Natural killer cell treated with Interleukin-12 subunit alpha and Interleukin-12 subunit beta and Interleukin-15 and Interleukin-18, amount 100 ng/mL, for 72 hours (primary cell): ENCODE results near the gene STK11. TPM values are rescaled to one million over a fixed set of nuclear protein-coding genes. Genes with fewer than 3 reads are reported as not detected.
A peak's percentile ranks its signal among the peaks of the same experiment; 100 is the strongest.

Experiments used
- ATAC-seq, 2 donors: fragments of 150-1000 bp; cut with Tn5 transposase in 1 of 2; sonication (Bioruptor Pico), chemical (Tn5 transposase) in 1 of 2; 2 replicates each; pipeline ENCODE4 v1.10.0; 2021
- DNase-seq: peaks from one replicate; pipeline ENCODE4 v3.0.0; 2022; ENCODE audit warnings: low spot score
- H3K27ac Mint-ChIP-seq, 2 donors: 1 replicate in 1 of 2; 2 replicates in 1 of 2; pipeline ENCODE4 v1.8.0; 2022; ENCODE audit warnings: mixed read lengths in 2 of 2, mild to moderate bottlenecking in 1 of 2, moderate library complexity in 1 of 2
- H3K27me3 Mint-ChIP-seq, 2 donors: 1 replicate in 1 of 2; 2 replicates in 1 of 2; pipeline ENCODE4 v1.8.0; 2022; ENCODE audit warnings: mixed read lengths in 2 of 2
- H3K36me3 Mint-ChIP-seq: one replicate; pipeline ENCODE4 v1.8.0; 2022; ENCODE audit warnings: mixed read lengths
- H3K4me1 Mint-ChIP-seq, 2 donors: 1 replicate in 1 of 2; 2 replicates in 1 of 2; pipeline ENCODE4 v1.8.0; 2022; ENCODE audit warnings: low read depth in 2 of 2, mixed read lengths in 2 of 2, mild to moderate bottlenecking in 1 of 2
- H3K4me3 Mint-ChIP-seq: one replicate; pipeline ENCODE4 v1.8.0; 2022; ENCODE audit warnings: mixed read lengths
- H3K9me3 Mint-ChIP-seq: 2 replicates; pipeline ENCODE4 v1.8.0; 2022; ENCODE audit warnings: mixed read lengths
- total RNA-seq, 2 donors: library from RNA; stranded (reverse); gene quantifications; one replicate each; pipeline ENCODE4 v1.2.3, GENCODE V29; 2022

The STK11 gene
- total RNA-seq, 2 donors from 2014 or later = 50.9 to 79.2 TPM

DNA sequence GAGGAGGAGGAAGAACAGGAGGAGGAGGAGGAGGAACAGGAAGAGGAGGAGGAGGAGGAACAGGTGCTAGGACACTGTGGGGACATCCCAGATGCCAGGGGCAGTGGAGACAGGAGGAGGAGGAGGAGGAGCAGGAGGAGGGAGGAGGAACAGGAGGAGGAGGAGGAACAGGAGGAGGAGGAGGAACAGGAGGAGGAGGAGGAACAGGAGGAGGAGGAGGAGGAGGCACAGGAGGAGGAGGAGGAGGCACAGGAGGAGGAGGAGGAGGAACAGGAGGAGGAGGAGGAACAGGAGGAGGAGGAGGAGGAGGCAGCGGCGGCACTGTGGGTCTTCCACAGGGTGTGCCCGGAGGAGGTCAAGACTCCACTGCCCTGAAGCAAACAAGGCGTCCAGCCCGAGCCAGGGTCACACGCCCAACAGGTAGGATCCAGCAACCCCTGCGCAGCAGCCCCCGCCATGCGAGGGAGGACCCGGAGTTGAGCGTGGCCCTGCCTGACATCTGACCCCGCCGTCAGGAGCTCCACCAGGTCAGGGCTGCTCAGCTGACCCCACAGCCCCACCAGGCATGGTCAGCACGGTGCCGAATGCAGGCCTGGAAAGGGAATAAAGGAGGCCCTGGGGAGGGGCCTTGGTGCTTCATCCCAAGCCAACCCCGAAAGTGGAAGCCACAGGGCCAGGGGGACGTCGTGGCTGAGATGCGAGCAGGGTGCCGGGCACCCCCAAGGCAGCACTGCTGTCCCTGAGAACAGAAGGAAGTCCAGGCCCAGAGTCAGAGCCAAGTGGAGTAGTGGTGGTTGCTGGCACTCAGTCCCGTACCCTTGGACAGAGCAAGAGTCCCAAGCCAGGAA is 40.7 kb upstream of the STK11 start:
- peaks cover 3 to 13% of the 10 kb centered on the region in 2 donors for H3K4me1 Mint-ChIP-seq
- H3K36me3 Mint-ChIP-seq = no peaks in the 10 kb centered on the region
- DNase-seq (peak; percentile 56), ATAC-seq (no peak)
- no peak overlapping the region for H3K27ac Mint-ChIP-seq
- H3K4me3 Mint-ChIP-seq = no peak overlapping the region
- no peaks in the 10 kb centered on the region for H3K27me3 Mint-ChIP-seq
- no peaks in the 10 kb centered on the region for H3K9me3 Mint-ChIP-seq

DNA sequence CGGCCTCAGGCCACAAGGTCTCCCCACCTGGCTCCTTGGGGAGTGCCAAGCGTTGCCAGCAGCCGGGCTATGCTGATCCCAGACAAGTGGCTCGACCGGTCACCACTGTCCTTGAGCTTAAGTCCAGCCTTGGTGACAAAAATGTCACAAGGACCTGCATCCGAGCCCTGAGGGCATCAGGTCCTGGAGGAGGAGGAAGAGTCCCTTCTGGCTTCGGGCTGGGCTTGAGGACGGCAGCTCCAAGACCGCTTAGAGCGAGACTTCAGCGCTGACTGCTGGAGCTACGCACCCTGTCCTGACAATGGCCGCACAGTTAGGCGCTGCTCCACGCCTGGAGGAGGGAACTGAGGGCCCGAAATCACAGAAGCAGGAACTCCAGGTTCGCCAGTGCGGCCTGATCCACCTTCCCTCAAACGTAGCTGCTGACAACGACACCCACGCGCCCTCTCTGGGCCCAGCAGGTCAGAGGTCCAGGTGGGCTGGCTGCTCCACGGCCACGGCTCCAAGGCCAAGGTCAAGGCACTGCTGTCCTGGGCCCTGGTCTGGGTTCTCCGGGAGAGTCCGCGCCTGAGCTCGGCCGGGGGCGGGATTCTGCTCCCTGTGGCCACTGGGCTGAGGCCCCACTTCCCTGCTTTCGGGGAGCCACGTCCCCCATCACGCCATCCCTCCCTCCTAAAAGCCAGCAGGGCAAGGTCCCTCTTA is 38.6 kb upstream of the STK11 start:
- H3K27me3 Mint-ChIP-seq = no peaks in the 10 kb centered on the region
- H3K27ac Mint-ChIP-seq = no peak overlapping the region
- H3K4me1 Mint-ChIP-seq = peaks cover 16 to 25% of the 10 kb centered on the region in 2 donors
- H3K36me3 Mint-ChIP-seq = peaks cover 7% of the 10 kb centered on the region
- no peak for ATAC-seq
- DNase-seq = no peak
- no peaks in the 10 kb centered on the region for H3K9me3 Mint-ChIP-seq
- no peak overlapping the region for H3K4me3 Mint-ChIP-seq

DNA sequence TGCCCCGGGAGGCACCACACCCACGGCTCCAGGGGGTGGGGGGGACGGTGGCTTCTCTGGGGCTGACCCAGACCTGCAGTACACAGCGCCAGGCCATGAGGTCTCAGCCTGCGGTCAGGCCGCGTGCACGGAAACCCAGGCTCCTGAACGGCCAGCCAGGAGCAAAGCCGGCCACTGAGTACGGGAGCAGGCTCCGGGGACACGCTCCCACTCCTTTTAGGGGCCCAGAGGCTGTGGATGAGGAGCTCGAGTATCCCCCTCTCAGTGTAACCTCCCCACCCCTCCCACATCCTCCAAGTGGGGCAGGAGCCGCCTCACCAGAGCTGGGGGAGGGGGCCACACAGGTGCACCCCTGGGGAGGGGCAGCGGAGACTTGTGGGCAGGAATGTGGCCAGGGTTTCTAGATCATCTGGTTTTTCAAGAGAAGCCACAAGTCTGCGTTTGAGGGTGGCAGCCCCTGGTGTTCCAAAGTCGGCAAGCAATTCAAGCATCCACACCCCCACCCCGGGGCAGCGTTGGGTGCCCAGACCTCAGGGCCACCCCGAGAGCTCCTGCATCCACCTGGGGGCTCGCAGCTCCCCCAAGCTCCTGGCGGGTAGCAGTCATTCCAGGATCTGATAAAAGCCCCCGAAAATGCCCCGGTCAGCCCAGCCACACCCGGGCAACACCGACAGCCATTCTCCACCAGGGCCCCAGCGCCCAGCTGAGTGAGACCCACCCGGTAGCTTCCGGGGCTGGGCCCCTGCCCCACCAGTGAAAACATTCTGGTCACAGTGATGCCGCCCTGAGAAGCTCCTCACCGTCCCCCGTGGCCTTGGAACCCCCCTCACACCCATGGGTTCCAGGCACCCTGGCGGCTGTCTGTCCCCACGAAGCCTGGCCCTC is 37.6 kb upstream of the STK11 start:
- no peaks in the 10 kb centered on the region for H3K9me3 Mint-ChIP-seq
- no peak for ATAC-seq
- peaks cover 20 to 22% of the 10 kb centered on the region in 2 donors for H3K4me1 Mint-ChIP-seq
- no peaks in the 10 kb centered on the region for H3K27me3 Mint-ChIP-seq
- H3K27ac Mint-ChIP-seq = no peak overlapping the region
- no peak overlapping the region for H3K4me3 Mint-ChIP-seq
- no peak for DNase-seq
- peaks cover 7% of the 10 kb centered on the region for H3K36me3 Mint-ChIP-seq

DNA sequence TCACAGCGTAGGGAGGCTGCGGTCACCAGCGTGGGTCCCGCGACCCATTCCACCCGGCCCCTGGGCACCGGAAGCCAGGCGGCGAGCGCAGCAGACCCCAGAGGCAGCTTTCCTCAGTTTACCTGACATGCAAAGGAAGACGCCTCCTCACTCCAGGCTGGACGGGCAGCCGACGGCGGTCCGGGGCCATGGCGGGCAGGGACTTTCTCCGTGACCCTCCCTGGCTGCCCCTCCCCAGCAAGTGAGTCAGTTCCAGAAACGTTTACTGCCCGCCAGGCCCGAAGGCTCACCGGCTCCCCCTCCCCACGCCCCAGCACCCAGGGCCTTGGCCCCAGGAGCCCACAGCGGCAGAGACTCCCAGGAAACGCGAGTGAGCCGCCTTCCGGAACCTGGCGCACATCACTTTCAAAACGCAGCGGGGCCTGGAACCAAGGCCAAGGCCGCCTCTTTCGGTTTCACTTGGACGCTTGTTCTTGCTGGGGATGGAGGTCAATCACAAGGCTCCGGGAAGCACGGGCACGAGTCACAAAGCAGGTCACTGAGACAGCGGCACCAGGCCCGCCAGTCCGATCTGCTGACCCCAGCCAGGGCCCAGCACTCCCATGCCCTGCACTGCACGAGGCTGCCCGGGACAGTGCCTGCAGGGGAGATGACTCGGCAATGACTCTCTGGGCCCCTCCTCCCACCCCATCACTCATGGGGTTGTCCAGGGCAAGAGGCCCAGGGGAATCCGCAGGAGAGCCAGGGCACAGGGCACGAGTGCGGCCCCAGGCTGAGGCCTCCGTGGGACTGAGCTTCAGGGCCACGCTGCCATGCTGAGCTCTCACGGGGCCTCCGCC is 36.8 kb upstream of the STK11 start:
- no peak overlapping the region for H3K27ac Mint-ChIP-seq
- peaks cover 7% of the 10 kb centered on the region for H3K36me3 Mint-ChIP-seq
- no peak for DNase-seq
- ATAC-seq = no peak
- H3K4me3 Mint-ChIP-seq = no peak overlapping the region
- no peaks in the 10 kb centered on the region for H3K27me3 Mint-ChIP-seq
- peaks cover 20% of the 10 kb centered on the region in 2 donors for H3K4me1 Mint-ChIP-seq
- H3K9me3 Mint-ChIP-seq = no peaks in the 10 kb centered on the region

DNA sequence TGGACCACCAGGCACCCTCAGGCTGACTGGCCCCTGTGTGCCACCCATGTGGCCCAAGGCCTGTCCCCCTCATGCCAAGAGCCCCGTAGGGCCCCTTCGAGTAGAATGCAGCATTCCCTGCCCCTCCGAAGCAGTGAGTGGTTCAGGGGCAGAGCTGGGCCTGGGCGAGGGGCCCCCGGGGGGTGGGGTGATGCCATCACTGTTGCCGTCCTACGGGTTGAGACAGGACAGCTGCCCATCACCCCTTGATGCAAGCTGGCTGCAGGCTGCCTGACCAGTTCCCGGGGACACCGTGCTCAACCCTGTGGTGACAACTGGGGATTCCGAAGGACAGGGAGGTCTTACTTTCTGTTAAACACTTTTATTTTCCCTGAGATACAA is 36.2 kb upstream of the STK11 start:
- Mint-ChIP-seq H3K4me3 (no peak overlapping the region), H3K27ac (peak overlapping the region in 1 of 2 donors; percentile 62), H3K4me1 (peaks cover 20 to 21% of the 10 kb centered on the region in 2 donors), H3K36me3 (peaks cover 7% of the 10 kb centered on the region), H3K27me3 (no peaks in the 10 kb centered on the region), H3K9me3 (no peaks in the 10 kb centered on the region)
- ATAC-seq (no peak), DNase-seq (no peak)

DNA sequence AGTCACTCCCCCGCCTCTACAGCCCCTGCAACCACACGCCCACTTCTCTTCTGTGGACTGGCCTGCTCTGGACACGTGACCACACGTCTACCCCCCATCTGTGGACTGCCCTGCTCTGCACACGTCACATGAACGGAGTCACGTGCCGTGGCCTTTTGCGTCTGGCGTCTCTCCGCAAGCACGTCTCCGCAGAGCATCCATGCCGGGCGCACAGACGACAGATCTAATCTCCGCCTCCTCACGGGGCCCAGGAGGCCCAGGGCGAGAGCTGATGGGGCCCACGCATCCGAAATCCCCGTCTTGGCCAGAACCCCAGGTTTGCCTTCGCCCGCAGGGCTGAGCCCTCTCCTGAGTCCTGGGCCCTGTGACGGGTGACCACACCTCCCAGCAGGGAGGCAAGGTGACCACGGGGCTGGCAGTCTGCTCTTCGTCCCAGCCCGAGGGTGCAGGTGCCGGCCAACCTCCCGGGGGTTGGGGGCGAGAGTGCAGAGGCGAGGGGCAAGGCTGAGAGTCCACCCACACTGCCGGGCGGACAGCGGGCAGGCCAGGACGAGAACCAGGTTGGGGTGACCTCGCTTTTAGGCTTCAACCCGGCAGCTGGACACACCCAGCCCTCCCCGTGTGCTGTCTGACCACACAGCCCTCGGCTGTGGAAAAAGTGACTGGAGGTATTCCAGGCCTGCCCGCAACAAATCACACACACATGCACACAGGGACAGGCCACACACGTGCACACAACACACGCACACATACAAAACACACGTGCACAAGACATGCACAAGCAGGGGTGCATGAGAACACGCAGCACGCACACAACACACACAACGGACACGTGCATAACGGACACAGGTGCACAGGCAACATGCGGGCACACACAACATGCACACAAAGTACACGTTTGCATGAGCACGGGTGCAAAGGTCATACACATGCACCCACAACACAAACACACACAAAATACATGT is 35.4 kb upstream of the STK11 start:
- Mint-ChIP-seq H3K27ac (peak overlapping the region; percentile 5 to 62), H3K9me3 (no peaks in the 10 kb centered on the region), H3K4me3 (peak overlapping the region; percentile 47), H3K36me3 (peaks cover 7% of the 10 kb centered on the region), H3K4me1 (peaks cover 20 to 27% of the 10 kb centered on the region in 2 donors), H3K27me3 (no peaks in the 10 kb centered on the region)
- DNase-seq (no peak), ATAC-seq (no peak)

DNA sequence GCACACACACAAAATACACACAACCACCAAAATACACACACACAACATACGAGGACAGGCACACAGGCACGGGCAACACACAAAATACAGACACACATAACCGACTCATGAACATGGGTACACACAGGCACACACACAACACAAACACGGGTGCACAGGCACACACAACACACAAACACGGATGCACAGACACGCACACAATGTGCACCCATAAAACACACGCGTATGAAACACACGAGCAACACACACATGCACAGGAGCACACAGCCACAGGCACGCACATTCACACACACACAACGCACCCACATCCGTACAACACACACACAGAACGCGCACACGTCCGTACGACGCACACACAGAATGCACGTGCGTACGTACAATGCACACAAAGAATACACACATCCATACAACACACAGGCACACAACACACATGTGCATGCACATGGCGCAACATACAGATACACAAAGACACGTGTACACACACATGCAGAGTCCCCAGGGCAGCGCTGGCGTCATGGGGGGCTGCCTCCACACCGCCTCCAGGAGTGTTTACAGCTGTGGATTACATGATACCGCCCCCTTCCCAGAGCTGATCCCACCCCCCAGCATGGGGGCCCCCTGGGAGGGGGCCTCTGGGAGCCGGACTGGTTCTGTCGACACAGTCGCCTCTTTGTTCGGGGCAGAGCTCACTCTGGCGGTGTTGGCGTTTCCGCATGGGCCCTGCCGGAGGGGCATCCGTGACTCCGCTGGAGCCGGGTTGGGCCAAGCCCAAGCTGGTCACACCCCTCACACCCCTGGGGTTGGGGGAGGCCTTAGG is 34.4 kb upstream of the STK11 start:
- DNase-seq (no peak), ATAC-seq (no peak)
- peak overlapping the region in 1 of 2 donors; percentile 5 for H3K27ac Mint-ChIP-seq
- peak overlapping the region; percentile 47 for H3K4me3 Mint-ChIP-seq
- H3K27me3 Mint-ChIP-seq = no peaks in the 10 kb centered on the region
- H3K36me3 Mint-ChIP-seq = peaks cover 7% of the 10 kb centered on the region
- H3K4me1 Mint-ChIP-seq = peaks cover 20 to 31% of the 10 kb centered on the region in 2 donors
- no peaks in the 10 kb centered on the region for H3K9me3 Mint-ChIP-seq

DNA sequence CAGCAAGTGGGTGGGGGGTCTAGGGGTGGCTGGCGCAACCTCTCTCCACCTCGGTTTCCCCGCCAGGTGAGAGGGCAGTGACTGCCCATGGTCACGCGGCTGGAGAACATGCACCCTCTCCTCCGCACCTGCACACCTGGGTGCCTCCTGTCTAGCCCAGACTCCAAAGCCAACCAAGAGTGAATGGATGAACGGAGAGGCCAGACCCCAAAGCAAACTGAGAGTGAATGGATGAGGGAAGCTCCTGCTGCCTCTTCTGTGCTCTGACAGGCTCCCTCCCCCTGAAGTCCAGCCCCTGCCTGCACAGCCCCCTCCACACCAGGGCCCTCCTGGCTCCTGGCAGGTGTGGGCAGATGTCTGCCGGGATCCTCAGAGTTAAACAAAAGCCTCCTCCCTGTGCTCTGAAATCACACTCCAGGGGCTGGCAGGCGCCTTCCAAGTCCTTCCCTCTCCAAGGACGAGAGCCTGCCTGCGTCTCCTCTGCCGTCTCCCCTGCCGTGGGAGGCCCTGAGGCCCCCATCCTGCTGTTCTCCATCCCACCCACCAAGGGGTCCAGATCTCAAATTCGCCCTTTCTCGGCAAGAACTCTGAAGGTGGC is 33.7 kb upstream of the STK11 start:
- Mint-ChIP-seq H3K9me3 (no peaks in the 10 kb centered on the region), H3K27ac (peak overlapping the region in 1 of 2 donors; percentile 41), H3K27me3 (no peaks in the 10 kb centered on the region), H3K36me3 (peaks cover 7% of the 10 kb centered on the region), H3K4me3 (peak overlapping the region; percentile 90), H3K4me1 (peaks cover 20 to 31% of the 10 kb centered on the region in 2 donors)
- DNase-seq (no peak), ATAC-seq (no peak)

DNA sequence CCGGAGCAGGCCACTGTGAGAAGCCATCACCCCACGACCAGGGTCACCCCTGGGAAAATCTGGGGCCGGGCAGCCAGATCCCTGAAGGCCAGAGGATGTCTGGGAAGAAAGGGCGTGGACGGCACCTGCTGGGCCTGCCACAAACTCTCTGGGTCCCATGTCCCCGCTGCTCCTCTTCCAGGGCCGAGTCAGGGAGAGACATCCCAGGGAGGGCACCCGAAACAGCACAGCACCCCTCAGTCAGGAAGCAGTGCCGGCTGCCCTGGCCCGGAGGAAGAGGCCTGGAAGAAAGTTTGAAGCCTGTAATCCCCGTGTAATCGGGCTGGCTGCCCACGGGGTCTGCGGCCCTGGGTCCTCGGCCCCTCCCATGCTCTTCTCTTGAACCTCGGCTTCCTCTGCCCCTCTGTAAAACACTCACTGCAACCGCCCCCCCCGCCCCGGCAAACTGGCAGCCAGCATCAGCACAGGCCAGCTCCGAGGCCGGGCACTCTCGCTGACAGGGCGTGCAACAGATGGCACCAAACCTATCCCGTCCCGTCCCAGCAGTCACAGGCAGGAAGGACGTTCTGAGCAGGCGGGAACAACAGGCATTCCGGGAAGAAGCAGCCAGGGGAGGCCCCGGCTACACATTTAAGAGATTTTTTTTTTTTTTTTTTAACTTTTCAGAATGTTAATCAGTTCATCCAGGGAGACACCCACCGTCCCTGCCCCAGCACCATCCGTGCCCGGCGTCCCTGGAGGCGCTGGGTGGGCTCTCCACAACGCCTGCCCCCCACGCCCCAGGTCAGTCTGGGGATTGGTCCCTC is 33.0 kb upstream of the STK11 start:
- peak overlapping the region; percentile 90 for H3K4me3 Mint-ChIP-seq
- no peaks in the 10 kb centered on the region for H3K27me3 Mint-ChIP-seq
- H3K27ac Mint-ChIP-seq = peak overlapping the region; percentile 81 to 88
- no peak for DNase-seq
- peaks cover 7% of the 10 kb centered on the region for H3K36me3 Mint-ChIP-seq
- H3K4me1 Mint-ChIP-seq = peaks cover 20 to 31% of the 10 kb centered on the region in 2 donors
- ATAC-seq = no peak
- no peaks in the 10 kb centered on the region for H3K9me3 Mint-ChIP-seq

DNA sequence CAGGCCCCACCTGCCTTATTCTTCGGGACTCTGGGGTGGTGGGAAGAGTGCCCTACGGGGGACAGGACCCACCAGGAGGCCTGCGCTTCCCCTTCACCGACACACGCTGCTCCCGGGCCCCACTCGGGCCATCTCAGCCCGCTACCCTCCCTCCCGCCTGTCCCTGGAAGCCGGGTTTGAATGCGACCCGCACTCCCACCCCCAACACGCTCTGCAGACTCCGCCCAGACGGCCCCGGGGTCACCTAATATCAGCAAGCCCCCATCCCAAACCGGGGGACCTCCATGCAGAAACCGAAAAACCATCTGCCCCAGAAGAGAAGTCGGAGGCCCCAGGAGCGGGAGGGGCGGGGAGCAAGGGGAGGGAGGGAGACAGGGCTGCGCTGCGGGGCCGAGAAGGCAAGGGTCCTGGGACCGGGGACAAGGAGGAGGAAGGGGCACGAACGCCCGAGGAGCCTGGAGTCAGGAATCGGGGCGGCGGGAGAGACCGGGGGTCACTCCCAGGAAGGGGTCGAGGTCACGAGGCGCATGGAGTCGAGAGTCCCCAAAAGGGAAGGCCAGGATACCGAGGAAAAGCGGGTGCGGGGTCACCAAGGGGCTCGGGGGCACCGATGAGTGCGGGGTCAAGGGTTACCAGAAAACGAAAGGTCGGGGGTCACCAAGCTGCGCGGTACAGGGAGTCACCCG is 32.3 kb upstream of the STK11 start:
- DNase-seq (no peak), ATAC-seq (peak; percentile 54 to 58)
- H3K4me3 Mint-ChIP-seq = peak overlapping the region; percentile 90
- peaks cover 7% of the 10 kb centered on the region for H3K36me3 Mint-ChIP-seq
- no peaks in the 10 kb centered on the region for H3K9me3 Mint-ChIP-seq
- H3K27me3 Mint-ChIP-seq = no peaks in the 10 kb centered on the region
- H3K4me1 Mint-ChIP-seq = peaks cover 20 to 31% of the 10 kb centered on the region in 2 donors
- H3K27ac Mint-ChIP-seq = peak overlapping the region; percentile 81 to 88
